Measurements from ENCODE around the gene FLT3LG. TPM values are rescaled to one million over a fixed set of nuclear protein-coding genes. Genes with fewer than 3 reads are reported as not detected.
A peak's percentile ranks its signal among the peaks of the same experiment; 100 is the strongest.
"Not testable (repeated sequence)": the region's sequence is repeated elsewhere in the genome, so short reads cannot be mapped to it uniquely, and the experiment has no call there.

The FLT3LG gene
- total and polyA plus RNA-seq, 7 experiments from 2014 or later = 90.6 to 401 (median 168) TPM

GRCh38 chr19:49455773-49456172 lies 18.2 kb upstream of the FLT3LG start:
- Histone ChIP-seq H3K27me3 (ENCODE audit: control insufficient read depth in 2 of 2, insufficient read depth in 2 of 2, low read length in 2 of 2) (no peaks in the 10 kb centered on the region), H3K9me3 (ENCODE audit: control insufficient read depth in 2 of 3, low read length in 3 of 3) (no peaks in the 10 kb centered on the region), H3K4me3 (ENCODE audit: low read length) (no peak overlapping the region), H3K4me1 (ENCODE audit: control insufficient read depth in 2 of 2, insufficient read depth in 2 of 2, low read length in 2 of 2) (peaks cover 9 to 18% of the 10 kb centered on the region in 2 donors), H3K27ac (ENCODE audit: low read depth, low read length) (no peak overlapping the region), H3K36me3 (ENCODE audit: control insufficient read depth in 2 of 3, insufficient read depth in 3 of 3, low read length in 3 of 3) (peaks cover 0 to 37% (median 0%) of the 10 kb centered on the region in 3 experiments)
- Mint-ChIP-seq H3K4me3 (peak overlapping the region in 3 of 10 donors; percentile 38 to 45 (median 42)), H3K9me3 (peaks cover 0 to 5% (median 0%) of the 10 kb centered on the region in 11 donors), H3K27me3 (no peaks in the 10 kb centered on the region), H3K36me3 (peaks cover 8 to 19% (median 10%) of the 10 kb centered on the region in 5 donors), H3K4me1 (peaks cover 17 to 45% (median 37%) of the 10 kb centered on the region in 7 donors), H3K27ac (peak overlapping the region in 6 of 9 donors; percentile 11 to 75 (median 35))
- ChIA-PET POLR2A (interaction anchor here (1.1 to 15.5 kb wide), 4 partner anchors 10 to 44 kb away, joined by 3 to 226 read pairs (median 10); partner anchors contain the start of gene FLT3LG), CTCF (interaction anchor here (1.4 to 12.2 kb wide), 2 partner anchors 9 to 16 kb away, joined by 3 to 83 read pairs; partner anchors contain the start of gene FLT3LG)
- ATAC-seq (no peak), DNase-seq (no peak)
- intact Hi-C loops (cut with micrococcal nuclease) = no loop called here

GRCh38 chr19:49456326-49456725 lies 17.7 kb upstream of the FLT3LG start:
- H3K9me3 Mint-ChIP-seq = peaks cover 0 to 5% (median 0%) of the 10 kb centered on the region in 11 donors
- POLR2A ChIA-PET = interaction anchor here (0.6 to 15.5 kb wide), 4 partner anchors 10 to 72 kb away, joined by 3 to 226 read pairs (median 10); partner anchors contain the start of gene FLT3LG

GRCh38 chr19:49458567-49458903 lies 15.5 kb upstream of the FLT3LG start:
- H3K36me3 ChIP-seq (ENCODE audit: control insufficient read depth in 2 of 3, insufficient read depth in 3 of 3, low read length in 3 of 3) = peaks cover 0 to 40% (median 0%) of the 10 kb centered on the region in 3 experiments

More at GRCh38 chr19:49456326-49456725, 17.7 kb upstream of the FLT3LG start:
- CTCF ChIA-PET = interaction anchor here (0.8 to 12.2 kb wide), 3 partner anchors 9 to 15 kb away, joined by 3 to 83 read pairs (median 4); partner anchors contain the start of gene FLT3LG
- peaks cover 15 to 41% (median 36%) of the 10 kb centered on the region in 7 donors for H3K4me1 Mint-ChIP-seq
- Histone ChIP-seq H3K4me1 (ENCODE audit: control insufficient read depth in 2 of 2, insufficient read depth in 2 of 2, low read length in 2 of 2) (peaks cover 8 to 18% of the 10 kb centered on the region in 2 donors), H3K27me3 (ENCODE audit: control insufficient read depth in 2 of 2, insufficient read depth in 2 of 2, low read length in 2 of 2) (no peaks in the 10 kb centered on the region), H3K9me3 (ENCODE audit: control insufficient read depth in 2 of 3, low read length in 3 of 3) (no peaks in the 10 kb centered on the region), H3K27ac (ENCODE audit: low read depth, low read length) (no peak overlapping the region), H3K4me3 (ENCODE audit: low read length) (no peak overlapping the region), H3K36me3 (ENCODE audit: control insufficient read depth in 2 of 3, insufficient read depth in 3 of 3, low read length in 3 of 3) (peaks cover 0 to 37% (median 0%) of the 10 kb centered on the region in 3 experiments)
- peaks cover 8 to 19% (median 10%) of the 10 kb centered on the region in 5 donors for H3K36me3 Mint-ChIP-seq
- intact Hi-C loops (cut with micrococcal nuclease) = no loop called here
- DNase-seq (no peak), ATAC-seq (no peak)
- H3K27me3 Mint-ChIP-seq = no peaks in the 10 kb centered on the region
- peak overlapping the region in 7 of 9 donors; percentile 11 to 75 (median 36) for H3K27ac Mint-ChIP-seq
- peak overlapping the region in 3 of 10 donors; percentile 23 to 42 (median 38) for H3K4me3 Mint-ChIP-seq

GRCh38 chr19:49459388-49459787 lies 14.6 kb upstream of the FLT3LG start:
- Histone ChIP-seq H3K27me3 (ENCODE audit: control insufficient read depth in 2 of 2, insufficient read depth in 2 of 2, low read length in 2 of 2) (no peaks in the 10 kb centered on the region), H3K27ac (ENCODE audit: low read depth, low read length) (no peak overlapping the region), H3K36me3 (ENCODE audit: control insufficient read depth in 2 of 3, insufficient read depth in 3 of 3, low read length in 3 of 3) (peaks cover 0 to 48% (median 0%) of the 10 kb centered on the region in 3 experiments), H3K9me3 (ENCODE audit: control insufficient read depth in 2 of 3, low read length in 3 of 3) (no peaks in the 10 kb centered on the region), H3K4me1 (ENCODE audit: control insufficient read depth in 2 of 2, insufficient read depth in 2 of 2, low read length in 2 of 2) (peaks cover 1 to 2% of the 10 kb centered on the region in 2 donors), H3K4me3 (ENCODE audit: low read length) (no peak overlapping the region)
- POLR2A ChIA-PET = interaction anchor here (1.1 to 15.5 kb wide), 4 partner anchors 12 to 129 kb away, joined by 3 to 226 read pairs (median 4); partner anchors contain the start of gene FLT3LG
- no peaks in the 10 kb centered on the region for H3K9me3 Mint-ChIP-seq
- H3K27me3 Mint-ChIP-seq = no peaks in the 10 kb centered on the region
- CTCF ChIA-PET = interaction anchor here (0.7 to 12.2 kb wide), 2 partner anchors 12 to 43 kb away, joined by 4 to 83 read pairs; partner anchors contain the start of gene FLT3LG
- no peak overlapping the region for H3K4me3 Mint-ChIP-seq
- H3K36me3 Mint-ChIP-seq = peaks cover 4 to 15% (median 5%) of the 10 kb centered on the region in 5 donors
- no peak for ATAC-seq
- no peak overlapping the region for H3K27ac Mint-ChIP-seq
- no peak for DNase-seq
- H3K4me1 Mint-ChIP-seq = peaks cover 2 to 21% (median 11%) of the 10 kb centered on the region in 7 donors
- intact Hi-C loops (cut with micrococcal nuclease) = no loop called here

More at GRCh38 chr19:49458567-49458903, 15.5 kb upstream of the FLT3LG start:
- Mint-ChIP-seq H3K36me3 (peaks cover 4 to 15% (median 5%) of the 10 kb centered on the region in 5 donors), H3K4me1 (peaks cover 9 to 26% (median 18%) of the 10 kb centered on the region in 7 donors), H3K9me3 (no peaks in the 10 kb centered on the region), H3K27ac (peak overlapping the region in 1 of 9 donors; percentile 18), H3K4me3 (no peak overlapping the region), H3K27me3 (no peaks in the 10 kb centered on the region)
- no peak for ATAC-seq
- Histone ChIP-seq H3K4me3 (ENCODE audit: low read length) (no peak overlapping the region), H3K27me3 (ENCODE audit: control insufficient read depth in 2 of 2, insufficient read depth in 2 of 2, low read length in 2 of 2) (no peaks in the 10 kb centered on the region), H3K4me1 (ENCODE audit: control insufficient read depth in 2 of 2, insufficient read depth in 2 of 2, low read length in 2 of 2) (peaks cover 8 to 10% of the 10 kb centered on the region in 2 donors), H3K9me3 (ENCODE audit: control insufficient read depth in 2 of 3, low read length in 3 of 3) (no peaks in the 10 kb centered on the region), H3K27ac (ENCODE audit: low read depth, low read length) (no peak overlapping the region)
- DNase-seq = no peak
- intact Hi-C loops (cut with micrococcal nuclease) = no loop called here
- ChIA-PET CTCF (interaction anchor here (12.2 kb wide), 1 partner anchor 13 kb away, joined by 83 read pairs; the partner anchor contains the start of gene FLT3LG), POLR2A (interaction anchor here (1.1 to 15.5 kb wide), 2 partner anchors 13 to 130 kb away, joined by 4 to 226 read pairs; partner anchors contain the start of gene FLT3LG)

- H3K9me3 Mint-ChIP-seq; DNase-seq; H3K4me3 ChIP-seq (ENCODE audit: low read length); H3K4me3 Mint-ChIP-seq; ATAC-seq; intact Hi-C loops (cut with micrococcal nuclease); H3K27me3 ChIP-seq (ENCODE audit: control insufficient read depth in 2 of 2, insufficient read depth in 2 of 2, low read length in 2 of 2); H3K27ac Mint-ChIP-seq; H3K27me3 Mint-ChIP-seq; H3K4me1 ChIP-seq (ENCODE audit: control insufficient read depth in 2 of 2, insufficient read depth in 2 of 2, low read length in 2 of 2); H3K9me3 ChIP-seq (ENCODE audit: control insufficient read depth in 2 of 3, low read length in 3 of 3): not testable (repeated sequence)
- Mint-ChIP-seq H3K4me1 (peaks cover 0 to 12% (median 7%) of the 10 kb centered on the region in 7 donors), H3K36me3 (peaks cover under 1 to 11% (median 4%) of the 10 kb centered on the region in 5 donors)
- CTCF ChIA-PET = interaction anchor here (0.6 kb wide), 1 partner anchor 69 kb away, joined by 5 read pairs; no protein-coding TSS in a partner anchor
- POLR2A ChIA-PET = interaction anchor here (0.6 to 15.5 kb wide), 2 partner anchors 10 to 121 kb away, joined by 3 to 226 read pairs; partner anchors contain the start of gene FLT3LG
- Histone ChIP-seq H3K27ac (ENCODE audit: low read depth, low read length) (peak overlapping the region; percentile 21), H3K36me3 (ENCODE audit: control insufficient read depth in 2 of 3, insufficient read depth in 3 of 3, low read length in 3 of 3) (peaks cover 0 to 65% (median 3%) of the 10 kb centered on the region in 3 experiments)
These were observed 12.9 kb upstream of the FLT3LG start for GRCh38 chr19:49461130-49461529.

GRCh38 chr19:49461656-49462055 lies 12.4 kb upstream of the FLT3LG start:
- Mint-ChIP-seq H3K27ac (no peak overlapping the region), H3K36me3 (peaks cover 0 to 8% (median 4%) of the 10 kb centered on the region in 5 donors), H3K27me3 (no peaks in the 10 kb centered on the region), H3K4me3 (no peak overlapping the region), H3K4me1 (peaks cover 0 to 9% (median 5%) of the 10 kb centered on the region in 7 donors), H3K9me3 (no peaks in the 10 kb centered on the region)
- POLR2A ChIA-PET = no interaction called here
- CTCF ChIA-PET = interaction anchor here (0.6 kb wide), 1 partner anchor 68 kb away, joined by 5 read pairs; no protein-coding TSS in a partner anchor
- Histone ChIP-seq H3K27me3 (ENCODE audit: control insufficient read depth in 2 of 2, insufficient read depth in 2 of 2, low read length in 2 of 2) (no peaks in the 10 kb centered on the region), H3K4me3 (ENCODE audit: low read length) (no peak overlapping the region), H3K27ac (ENCODE audit: low read depth, low read length) (no peak overlapping the region), H3K4me1 (ENCODE audit: control insufficient read depth in 2 of 2, insufficient read depth in 2 of 2, low read length in 2 of 2) (no peaks in the 10 kb centered on the region), H3K36me3 (ENCODE audit: control insufficient read depth in 2 of 3, insufficient read depth in 3 of 3, low read length in 3 of 3) (peaks cover 0 to 66% (median 3%) of the 10 kb centered on the region in 3 experiments), H3K9me3 (ENCODE audit: control insufficient read depth in 2 of 3, low read length in 3 of 3) (no peaks in the 10 kb centered on the region)
- intact Hi-C loops (cut with micrococcal nuclease) = no loop called here
- DNase-seq (no peak), ATAC-seq (no peak)

All from naive thymus-derived CD4-positive, alpha-beta T cell (primary cell).